KMS-11 (cell line): ENCODE data around the gene CTNNA2.

ENCODE experiments used
- H2AFZ ChIP-seq: fragments of 200-600 bp; sonication (generic); 2 replicates; pipeline ENCODE4 v1.6.1; 2016; ENCODE audit warnings: antibody characterized with exemption, mixed run types, low read depth
- H3K27ac ChIP-seq: fragments of 200-600 bp; sonication (generic); 2 replicates; pipeline ENCODE4 v1.6.1; 2016; ENCODE audit warnings: mild to moderate bottlenecking, mixed run types
- H3K27me3 ChIP-seq: fragments of 200-600 bp; sonication (generic); 2 replicates; pipeline ENCODE4 v1.6.1; 2017; ENCODE audit warnings: mild to moderate bottlenecking, low read depth, mixed run types, moderate library complexity; ENCODE audit not compliant: insufficient read depth
- H3K36me3 ChIP-seq: fragments of 200-600 bp; sonication (generic); 2 replicates; pipeline ENCODE4 v1.6.1; 2017; ENCODE audit warnings: mild to moderate bottlenecking, mixed run types; ENCODE audit not compliant: insufficient read depth
- H3K4me1 ChIP-seq: fragments of 200-600 bp; sonication (generic); 2 replicates; pipeline ENCODE4 v1.6.1; 2016; ENCODE audit warnings: mild to moderate bottlenecking, low read depth, mixed run types; ENCODE audit not compliant: poor library complexity, severe bottlenecking
- H3K4me2 ChIP-seq: fragments of 200-600 bp; sonication (generic); 2 replicates; pipeline ENCODE4 v1.7.0; 2016; ENCODE audit warnings: mild to moderate bottlenecking, mixed run types
- H3K4me3 ChIP-seq: fragments of 200-600 bp; sonication (generic); IDR thresholded peaks from 2 replicates; pipeline ENCODE4 v1.6.1; 2017; ENCODE audit warnings: low read depth, low read length, mixed read lengths; ENCODE audit not compliant: insufficient read depth
- H3K79me2 ChIP-seq: fragments of 200-600 bp; sonication (generic); 2 replicates; pipeline ENCODE4 v1.6.1; 2016; ENCODE audit warnings: low read depth, mixed run types; ENCODE audit not compliant: insufficient read depth
- H3K9ac ChIP-seq: fragments of 200-600 bp; sonication (generic); 2 replicates; pipeline ENCODE4 v1.6.1; 2016; ENCODE audit warnings: mild to moderate bottlenecking, mixed run types
- H4K20me1 ChIP-seq: fragments of 200-600 bp; sonication (generic); 2 replicates; pipeline ENCODE4 v1.6.1; 2016; ENCODE audit warnings: mild to moderate bottlenecking, mixed run types; ENCODE audit not compliant: insufficient read depth
- CTCF ChIP-seq: fragments of 200-600 bp; sonication (generic); conservative IDR thresholded peaks from 2 replicates; pipeline ENCODE4 v1.6.1; 2017; ENCODE audit warnings: low read depth, mild to moderate bottlenecking, antibody characterized with exemption, low read length, moderate library complexity, mixed read lengths

CTNNA2 gene

GRCh38 chr2:80621656-80622055, 1108.8 kb downstream of the CTNNA2 start:
- no peaks in the 10 kb centered on the region for H3K36me3 ChIP-seq
- H3K27me3 ChIP-seq, result no peaks in the 10 kb centered on the region
- no peak overlapping the region for H3K9ac ChIP-seq
- no peak overlapping the region for H3K4me2 ChIP-seq
- no peak overlapping the region for H3K4me3 ChIP-seq
- H4K20me1 ChIP-seq, result no peaks in the 10 kb centered on the region
- no peaks in the 10 kb centered on the region for H3K79me2 ChIP-seq
- H3K4me1 ChIP-seq, result no peaks in the 10 kb centered on the region
- H2AFZ ChIP-seq, result no peak overlapping the region
- no peak for TF ChIP-seq CTCF
- H3K27ac ChIP-seq, result no peak overlapping the region

GRCh38 chr2:80624062-80624461, 1111.2 kb downstream of the CTNNA2 start:
- H3K27me3 ChIP-seq, result no peaks in the 10 kb centered on the region
- H3K79me2 ChIP-seq, result no peaks in the 10 kb centered on the region
- no peak overlapping the region for H3K27ac ChIP-seq
- TF ChIP-seq CTCF, result no peak
- H3K36me3 ChIP-seq, result no peaks in the 10 kb centered on the region
- no peak overlapping the region for H3K4me2 ChIP-seq
- H3K4me3 ChIP-seq, result no peak overlapping the region
- no peaks in the 10 kb centered on the region for H3K4me1 ChIP-seq
- no peak overlapping the region for H2AFZ ChIP-seq
- H4K20me1 ChIP-seq, result no peaks in the 10 kb centered on the region
- no peak overlapping the region for H3K9ac ChIP-seq

GRCh38 chr2:80634590-80634989, 1121.7 kb downstream of the CTNNA2 start:
- no peak overlapping the region for H3K9ac ChIP-seq
- H3K4me3 ChIP-seq, result no peak overlapping the region
- no peaks in the 10 kb centered on the region for H3K36me3 ChIP-seq
- H3K79me2 ChIP-seq, result no peaks in the 10 kb centered on the region
- H3K4me1 ChIP-seq, result no peaks in the 10 kb centered on the region
- TF ChIP-seq CTCF, result no peak
- H4K20me1 ChIP-seq, result no peaks in the 10 kb centered on the region
- H3K27ac ChIP-seq, result no peak overlapping the region
- no peaks in the 10 kb centered on the region for H3K27me3 ChIP-seq
- H2AFZ ChIP-seq, result no peak overlapping the region
- H3K4me2 ChIP-seq, result no peak overlapping the region

- Histone ChIP-seq H3K4me1 (no peaks in the 10 kb centered on the region), H3K4me3 (no peak overlapping the region), H2AFZ (no peak overlapping the region), H3K4me2 (no peak overlapping the region), H3K9ac (no peak overlapping the region), H4K20me1 (no peaks in the 10 kb centered on the region), H3K27ac (no peak overlapping the region), H3K36me3 (no peaks in the 10 kb centered on the region), H3K79me2 (no peaks in the 10 kb centered on the region), H3K27me3 (no peaks in the 10 kb centered on the region)
- TF ChIP-seq CTCF, result no peak
Observed at GRCh38 chr2:80638783-80639182, 1125.9 kb downstream of the CTNNA2 start.

GRCh38 chr2:80642465-80642864, 1129.6 kb downstream of the CTNNA2 start:
- no peak for TF ChIP-seq CTCF
- Histone ChIP-seq H3K4me1 (no peaks in the 10 kb centered on the region), H3K9ac (no peak overlapping the region), H3K27ac (no peak overlapping the region), H3K79me2 (no peaks in the 10 kb centered on the region), H2AFZ (no peak overlapping the region), H3K36me3 (no peaks in the 10 kb centered on the region), H4K20me1 (no peaks in the 10 kb centered on the region), H3K4me3 (no peak overlapping the region), H3K4me2 (no peak overlapping the region), H3K27me3 (no peaks in the 10 kb centered on the region)
